Hepatocyte (in vitro differentiated cells): ENCODE measurements around the gene PLA2G3. TPM values are rescaled to one million over a fixed set of nuclear protein-coding genes. Genes with fewer than 3 reads are reported as not detected.

Experiments
- DNase-seq: peaks from one replicate; pipeline ENCODE4 v3.0.0-alpha.2; 2016; ENCODE audit warnings: low spot score
- H2AFZ ChIP-seq: fragments of 200-600 bp; sonication (generic); 2 replicates; pipeline ENCODE4 v1.6.0; 2016; ENCODE audit warnings: antibody characterized with exemption, mild to moderate bottlenecking
- H3K27ac ChIP-seq: fragments of 200-600 bp; sonication (generic); 2 replicates; pipeline ENCODE4 v1.5.1; 2016; ENCODE audit warnings: mild to moderate bottlenecking
- H3K27me3 ChIP-seq: fragments of 200-600 bp; sonication (generic); 2 replicates; pipeline ENCODE4 v1.6.1; 2016
- H3K36me3 ChIP-seq: fragments of 200-600 bp; sonication (generic); replicated peaks from 2 replicates; pipeline ENCODE4 v1.5.1; 2016; ENCODE audit warnings: low read depth; ENCODE audit not compliant: insufficient read depth
- H3K4me1 ChIP-seq: fragments of 200-600 bp; sonication (generic); 2 replicates; pipeline ENCODE4 v1.5.1; 2016; ENCODE audit warnings: mild to moderate bottlenecking, moderate library complexity; ENCODE audit not compliant: insufficient read depth
- H3K4me2 ChIP-seq: fragments of 200-600 bp; sonication (generic); 2 replicates; pipeline ENCODE4 v1.6.0; 2016
- H3K4me3 ChIP-seq: fragments of 200-600 bp; sonication (generic); 2 replicates; pipeline ENCODE4 v1.5.1; 2016; ENCODE audit warnings: mild to moderate bottlenecking
- H3K79me2 ChIP-seq: fragments of 200-600 bp; sonication (generic); 2 replicates; pipeline ENCODE4 v1.6.0; 2017; ENCODE audit warnings: mild to moderate bottlenecking
- H3K9me2 ChIP-seq: fragments of 200-600 bp; sonication (generic); replicated peaks from 2 replicates; pipeline ENCODE4 v1.6.0; 2017; ENCODE audit warnings: mild to moderate bottlenecking; ENCODE audit not compliant: insufficient read depth
- H3K9me3 ChIP-seq: fragments of 200-600 bp; sonication (generic); 2 replicates; pipeline ENCODE4 v1.5.1; 2016; ENCODE audit warnings: low read depth, mild to moderate bottlenecking
- H4K20me1 ChIP-seq: fragments of 200-600 bp; sonication (generic); 2 replicates; pipeline ENCODE4 v1.6.0; 2016; ENCODE audit warnings: mild to moderate bottlenecking; ENCODE audit not compliant: insufficient read depth, poor library complexity, severe bottlenecking
- EZH2 ChIP-seq: fragments of 200-600 bp; sonication (generic); IDR thresholded peaks from 2 replicates; pipeline ENCODE4 v1.6.1; 2016; ENCODE audit warnings: antibody characterized with exemption, mild to moderate bottlenecking, borderline replicate concordance
- EZH2phosphoT487 ChIP-seq: fragments of 200-600 bp; sonication (generic); IDR thresholded peaks from one replicate; pipeline ENCODE4 v1.6.1; 2018; ENCODE audit warnings: antibody characterized with exemption, mild to moderate bottlenecking, low read depth, moderate library complexity; ENCODE audit not compliant: unreplicated experiment, severe bottlenecking
- WGBS: methylation state at CpG from one replicate; pipeline ENCODE4 v1.1.6; 2016; ENCODE audit warnings: low lambda C conversion rate; ENCODE audit errors: missing lambda C conversion rate; 5-methylcytosine and 5-hydroxymethylcytosine counted together
- polyA plus RNA-seq: library from polyadenylated mRNA; unstranded; fragments of >200 nt; fragmentation: Nextera tagmentation; extraction: Ambion mirVana; gene quantifications from 2 replicates; pipeline ENCODE4 v1.2.1, GENCODE V29; 2016
- total RNA-seq: library from RNA; depleted of rRNA; stranded (reverse); fragments of >200 nt; gene quantifications from 2 replicates; pipeline ENCODE4 v1.2.3, GENCODE V29; 2014
- TF ChIP-seq, protein P1 (sequence below): fragments of 200-600 bp; sonication (generic); IDR thresholded peaks from 2 replicates; pipeline ENCODE4 v1.5.1; 2016; ENCODE audit warnings: antibody characterized with exemption, mild to moderate bottlenecking; ENCODE audit not compliant: poor library complexity

The PLA2G3 gene
- total and polyA plus RNA-seq, 2 experiments from 2014 or later = 0.10 to 0.52 TPM

DNA sequence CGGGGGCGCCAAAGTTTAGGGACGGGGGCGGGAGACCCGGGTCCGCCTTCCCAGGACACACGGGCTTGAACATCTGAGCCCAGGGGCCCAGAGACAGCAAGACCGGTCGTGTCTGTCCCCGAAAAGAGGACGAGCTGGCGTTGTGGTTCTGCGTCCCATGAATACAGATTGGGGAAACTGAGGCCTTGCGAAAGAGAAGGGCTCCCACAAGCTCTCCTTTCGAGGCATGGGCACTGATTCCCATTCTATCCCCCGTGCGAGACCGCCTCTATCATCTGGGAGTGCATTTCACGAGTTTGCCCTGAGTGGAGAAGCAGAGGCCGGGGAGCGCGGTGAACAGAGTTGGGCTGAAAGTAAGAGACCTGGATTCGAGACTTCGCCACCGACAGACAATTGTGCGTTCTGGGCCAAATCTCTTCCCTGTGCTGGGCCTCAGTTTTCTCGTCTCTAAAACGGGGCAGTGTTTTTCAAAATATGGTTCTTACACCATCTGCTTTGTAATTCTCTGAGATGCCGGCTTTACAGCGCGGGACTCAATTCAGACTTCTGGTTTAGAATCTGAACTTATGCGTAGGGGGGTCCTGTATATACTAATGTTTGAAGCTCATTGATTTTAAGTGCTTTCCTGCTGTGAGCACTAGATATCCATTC lies 20.1 kb upstream of the PLA2G3 start:
- TF ChIP-seq, protein P1, sequence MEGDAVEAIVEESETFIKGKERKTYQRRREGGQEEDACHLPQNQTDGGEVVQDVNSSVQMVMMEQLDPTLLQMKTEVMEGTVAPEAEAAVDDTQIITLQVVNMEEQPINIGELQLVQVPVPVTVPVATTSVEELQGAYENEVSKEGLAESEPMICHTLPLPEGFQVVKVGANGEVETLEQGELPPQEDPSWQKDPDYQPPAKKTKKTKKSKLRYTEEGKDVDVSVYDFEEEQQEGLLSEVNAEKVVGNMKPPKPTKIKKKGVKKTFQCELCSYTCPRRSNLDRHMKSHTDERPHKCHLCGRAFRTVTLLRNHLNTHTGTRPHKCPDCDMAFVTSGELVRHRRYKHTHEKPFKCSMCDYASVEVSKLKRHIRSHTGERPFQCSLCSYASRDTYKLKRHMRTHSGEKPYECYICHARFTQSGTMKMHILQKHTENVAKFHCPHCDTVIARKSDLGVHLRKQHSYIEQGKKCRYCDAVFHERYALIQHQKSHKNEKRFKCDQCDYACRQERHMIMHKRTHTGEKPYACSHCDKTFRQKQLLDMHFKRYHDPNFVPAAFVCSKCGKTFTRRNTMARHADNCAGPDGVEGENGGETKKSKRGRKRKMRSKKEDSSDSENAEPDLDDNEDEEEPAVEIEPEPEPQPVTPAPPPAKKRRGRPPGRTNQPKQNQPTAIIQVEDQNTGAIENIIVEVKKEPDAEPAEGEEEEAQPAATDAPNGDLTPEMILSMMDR = no peak
- no peak for TF ChIP-seq EZH2
- TF ChIP-seq EZH2phosphoT487 = no peak
- Histone ChIP-seq H3K27me3 (peaks cover 8% of the 10 kb centered on the region), H3K4me2 (peak overlapping the region; percentile 95), H3K9me3 (no peaks in the 10 kb centered on the region), H3K4me1 (peaks cover 9% of the 10 kb centered on the region), H3K79me2 (peaks cover 52% of the 10 kb centered on the region), H3K4me3 (peak overlapping the region; percentile 56), H4K20me1 (no peaks in the 10 kb centered on the region), H3K27ac (peak overlapping the region; percentile 87), H3K36me3 (no peaks in the 10 kb centered on the region), H2AFZ (peak overlapping the region; percentile 67), H3K9me2 (no peaks in the 10 kb centered on the region)
- WGBS = 4% methylated on average over 25 of the region's 32 CpGs
- DNase-seq = peak; percentile 43

DNA sequence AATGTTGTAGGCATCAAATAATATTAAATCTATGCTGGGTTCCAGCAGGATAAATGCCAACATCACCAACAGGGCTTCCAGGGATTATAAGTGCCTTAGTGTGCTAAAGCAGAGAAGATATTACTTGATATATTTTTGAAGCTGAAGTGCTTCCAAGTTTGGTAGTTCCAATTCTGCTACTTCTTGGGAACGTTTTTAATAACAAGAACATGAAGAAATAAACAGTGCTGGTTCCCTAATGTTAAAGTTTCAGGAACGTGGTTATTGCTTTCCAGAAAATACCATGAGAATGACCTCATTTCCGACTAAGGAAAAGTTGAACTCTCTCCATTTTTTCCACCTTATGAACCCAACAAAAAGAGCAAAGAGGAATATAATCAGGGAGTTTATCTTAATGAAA lies 15.1 kb upstream of the PLA2G3 start:
- Histone ChIP-seq H3K4me2 (no peak overlapping the region), H3K36me3 (no peaks in the 10 kb centered on the region), H3K9me2 (no peaks in the 10 kb centered on the region), H4K20me1 (no peaks in the 10 kb centered on the region), H3K27me3 (peaks cover 8% of the 10 kb centered on the region), H3K27ac (no peak overlapping the region), H3K4me1 (peaks cover 3% of the 10 kb centered on the region), H3K79me2 (peaks cover 2% of the 10 kb centered on the region), H3K9me3 (no peaks in the 10 kb centered on the region), H3K4me3 (no peak overlapping the region), H2AFZ (no peak overlapping the region)
- DNase-seq = no peak
- TF ChIP-seq EZH2 = no peak
- TF ChIP-seq EZH2phosphoT487 = no peak
- TF ChIP-seq, protein P1 = no peak
- WGBS = 29% methylated on average over 3 of the region's 3 CpGs

DNA sequence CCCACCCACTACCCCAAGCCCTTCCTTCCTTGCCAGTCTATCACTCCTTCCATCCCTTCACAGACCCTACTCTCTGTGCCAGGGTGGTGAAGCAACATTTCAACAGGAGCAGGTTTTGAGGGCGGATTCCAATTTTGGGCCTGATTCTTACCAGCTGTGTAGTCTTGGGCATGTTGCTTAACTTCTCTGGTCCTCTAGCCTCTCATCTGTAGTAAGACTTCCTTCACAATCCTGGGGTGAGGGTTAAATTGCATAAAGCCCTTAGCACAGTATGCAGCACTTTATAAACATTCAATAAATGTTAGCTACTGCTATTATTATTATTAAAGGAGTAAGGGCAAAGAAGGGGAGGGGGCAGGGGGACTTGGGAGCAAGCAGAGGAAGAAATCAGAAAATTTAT lies 14.7 kb upstream of the PLA2G3 start:
- WGBS = 100% methylated on average over 1 of the region's 1 CpG
- H3K4me1 ChIP-seq = peaks cover 3% of the 10 kb centered on the region
- H2AFZ ChIP-seq = no peak overlapping the region
- no peak overlapping the region for H3K4me2 ChIP-seq
- TF ChIP-seq EZH2phosphoT487 = no peak
- TF ChIP-seq, protein P1 = no peak
- TF ChIP-seq EZH2 = no peak
- H3K27me3 ChIP-seq = peaks cover 8% of the 10 kb centered on the region
- no peak for DNase-seq
- no peaks in the 10 kb centered on the region for H3K9me3 ChIP-seq
- H3K36me3 ChIP-seq = no peaks in the 10 kb centered on the region
- no peak overlapping the region for H3K27ac ChIP-seq
- no peaks in the 10 kb centered on the region for H4K20me1 ChIP-seq
- H3K79me2 ChIP-seq = no peaks in the 10 kb centered on the region
- no peak overlapping the region for H3K4me3 ChIP-seq
- H3K9me2 ChIP-seq = no peaks in the 10 kb centered on the region
